Muscle layer of colon (tissue), 2 donors: ENCODE measurements around the gene TMEM40.
"Not testable (repeated sequence)": the region's sequence is repeated elsewhere in the genome, so short reads cannot be mapped to it uniquely, and the experiment has no call there.

Source experiments
- H3K27ac ChIP-seq: one replicate; pipeline ENCODE4 v1.7.0; 2013; ENCODE audit warnings: low read depth, mild to moderate bottlenecking, low read length, moderate library complexity
- H3K27me3 ChIP-seq, 2 donors: one replicate each; pipeline ENCODE4 v1.7.0; 2013; ENCODE audit warnings: low read length in 2 of 2, mild to moderate bottlenecking in 2 of 2; ENCODE audit not compliant: insufficient read depth in 2 of 2, control insufficient read depth in 1 of 2
- H3K36me3 ChIP-seq: one replicate; pipeline ENCODE4 v1.7.0; 2013; ENCODE audit warnings: mild to moderate bottlenecking, low read length; ENCODE audit not compliant: insufficient read depth
- H3K4me1 ChIP-seq: one replicate; pipeline ENCODE4 v1.7.0; 2013; ENCODE audit warnings: mild to moderate bottlenecking, low read length; ENCODE audit not compliant: insufficient read depth
- H3K4me3 ChIP-seq, 2 donors: one replicate each; pipeline ENCODE4 v1.7.0; 2013; ENCODE audit warnings: low read length in 2 of 2, low read depth in 1 of 2, mild to moderate bottlenecking in 1 of 2, moderate library complexity in 1 of 2
- H3K9ac ChIP-seq: one replicate; pipeline ENCODE4 v1.7.0; 2013; ENCODE audit warnings: low read length
- H3K9me3 ChIP-seq: one replicate; pipeline ENCODE4 v1.7.0; 2013; ENCODE audit warnings: mild to moderate bottlenecking, low read length
- donor health status: abdominal sarcoma.
- donor health status: Adenocarcinoma of cecum.

Gene TMEM40

DNA sequence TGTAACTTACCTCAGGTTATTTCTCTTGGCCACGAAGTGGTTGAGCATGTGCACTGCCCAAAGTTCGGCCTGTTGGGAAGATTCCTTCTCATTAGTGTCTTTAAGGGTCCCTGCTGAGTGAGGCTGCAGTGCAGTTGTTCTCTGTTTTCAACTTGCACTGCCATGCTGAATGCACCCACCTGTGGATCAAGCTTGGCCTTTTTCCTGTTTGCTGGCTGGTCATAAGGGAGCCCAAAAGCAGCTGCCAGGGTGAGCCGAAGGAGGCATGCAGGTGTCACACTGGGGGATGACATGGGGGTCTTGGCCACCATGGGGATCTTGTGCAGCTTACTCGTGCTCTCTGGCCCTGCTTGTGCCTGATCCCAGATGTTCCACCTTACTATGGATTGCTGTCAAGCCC is 49.0 kb downstream of the TMEM40 start:
- Histone ChIP-seq H3K9me3 (no peaks in the 10 kb centered on the region), H3K27me3 (no peaks in the 10 kb centered on the region), H3K36me3 (no peaks in the 10 kb centered on the region), H3K4me1 (peaks cover 4% of the 10 kb centered on the region), H3K4me3 (no peak overlapping the region), H3K27ac (no peak overlapping the region), H3K9ac (no peak overlapping the region)

DNA sequence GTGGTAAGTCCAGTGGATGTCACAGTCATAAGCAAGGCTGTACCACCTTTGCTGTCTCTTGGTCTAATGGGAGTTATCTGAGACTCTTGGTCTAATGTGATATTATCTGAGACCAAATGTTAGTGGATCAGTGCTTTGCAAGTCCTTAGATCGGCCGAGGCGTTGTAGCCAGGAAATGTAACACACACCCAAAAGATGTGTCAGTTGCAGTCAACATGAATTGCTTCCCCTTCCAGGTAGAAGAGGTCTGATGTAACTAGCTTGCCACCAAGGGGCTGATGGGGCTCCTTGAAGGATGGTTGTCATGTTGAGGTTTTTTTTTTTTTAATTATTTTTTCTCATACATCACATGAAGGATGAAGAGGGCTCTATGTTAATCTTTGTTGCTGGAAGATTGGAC is 49.7 kb downstream of the TMEM40 start:
- Histone ChIP-seq H3K27me3 (no peaks in the 10 kb centered on the region), H3K36me3 (no peaks in the 10 kb centered on the region), H3K9me3 (no peaks in the 10 kb centered on the region), H3K4me1 (peaks cover 4% of the 10 kb centered on the region), H3K4me3 (no peak overlapping the region), H3K9ac (no peak overlapping the region), H3K27ac (no peak overlapping the region)

DNA sequence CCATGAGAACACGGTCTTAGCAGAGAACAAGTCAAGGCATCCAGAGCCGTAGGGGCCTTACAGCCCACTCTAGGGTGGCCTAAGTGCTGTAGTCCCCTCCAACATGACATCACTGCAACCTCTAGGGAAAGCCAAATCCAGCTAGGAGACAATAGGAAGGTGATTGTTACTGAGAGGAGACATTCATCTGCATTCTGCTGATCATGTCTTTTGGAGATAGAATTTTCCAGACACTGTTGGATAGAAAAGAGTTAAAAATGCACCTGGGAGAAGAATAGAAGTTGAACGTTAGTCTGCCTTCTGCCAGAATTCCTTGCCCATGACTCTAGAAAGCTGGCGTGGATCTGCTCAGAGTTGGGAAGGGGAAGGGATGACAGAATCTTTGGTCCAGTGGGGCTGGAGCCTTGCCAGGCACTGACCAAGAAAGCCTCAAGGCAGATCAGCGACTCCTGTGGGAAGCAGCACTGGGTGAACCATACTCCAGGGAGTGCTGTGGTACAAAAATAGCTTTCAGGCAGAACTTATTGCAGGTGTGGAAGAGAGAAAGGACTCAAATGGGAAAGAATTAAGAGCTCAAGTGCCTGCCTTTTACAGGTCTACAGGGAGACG is 50.4 kb downstream of the TMEM40 start:
- H3K4me3 ChIP-seq, result no peak overlapping the region
- H3K9ac ChIP-seq, result no peak overlapping the region
- no peaks in the 10 kb centered on the region for H3K9me3 ChIP-seq
- no peaks in the 10 kb centered on the region for H3K27me3 ChIP-seq
- peaks cover 4% of the 10 kb centered on the region for H3K4me1 ChIP-seq
- H3K36me3 ChIP-seq, result no peaks in the 10 kb centered on the region
- no peak overlapping the region for H3K27ac ChIP-seq

DNA sequence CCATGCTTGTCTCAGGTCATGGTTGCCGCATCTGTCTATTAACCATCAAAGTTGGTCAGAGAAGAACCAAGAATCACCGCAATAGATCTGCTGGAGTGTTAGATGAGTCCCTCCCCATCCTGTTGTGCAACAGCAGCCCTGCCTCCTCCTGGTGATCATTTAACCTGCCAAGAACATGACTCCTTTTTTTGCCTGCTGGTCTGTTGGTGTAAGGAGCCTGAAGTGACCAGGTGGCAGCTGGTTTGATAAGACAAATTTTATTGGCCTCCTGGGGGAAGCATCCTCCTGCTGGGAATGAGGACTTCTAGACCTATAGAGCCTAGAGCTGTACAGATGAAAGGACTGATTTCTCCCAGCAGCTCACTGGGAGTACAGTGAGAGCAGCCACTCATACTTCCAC is 51.6 kb downstream of the TMEM40 start:
- H3K27ac ChIP-seq, result no peak overlapping the region
- H3K4me3 ChIP-seq, result no peak overlapping the region
- no peaks in the 10 kb centered on the region for H3K27me3 ChIP-seq
- H3K36me3 ChIP-seq, result no peaks in the 10 kb centered on the region
- peaks cover 4% of the 10 kb centered on the region for H3K4me1 ChIP-seq
- no peak overlapping the region for H3K9ac ChIP-seq
- no peaks in the 10 kb centered on the region for H3K9me3 ChIP-seq

DNA sequence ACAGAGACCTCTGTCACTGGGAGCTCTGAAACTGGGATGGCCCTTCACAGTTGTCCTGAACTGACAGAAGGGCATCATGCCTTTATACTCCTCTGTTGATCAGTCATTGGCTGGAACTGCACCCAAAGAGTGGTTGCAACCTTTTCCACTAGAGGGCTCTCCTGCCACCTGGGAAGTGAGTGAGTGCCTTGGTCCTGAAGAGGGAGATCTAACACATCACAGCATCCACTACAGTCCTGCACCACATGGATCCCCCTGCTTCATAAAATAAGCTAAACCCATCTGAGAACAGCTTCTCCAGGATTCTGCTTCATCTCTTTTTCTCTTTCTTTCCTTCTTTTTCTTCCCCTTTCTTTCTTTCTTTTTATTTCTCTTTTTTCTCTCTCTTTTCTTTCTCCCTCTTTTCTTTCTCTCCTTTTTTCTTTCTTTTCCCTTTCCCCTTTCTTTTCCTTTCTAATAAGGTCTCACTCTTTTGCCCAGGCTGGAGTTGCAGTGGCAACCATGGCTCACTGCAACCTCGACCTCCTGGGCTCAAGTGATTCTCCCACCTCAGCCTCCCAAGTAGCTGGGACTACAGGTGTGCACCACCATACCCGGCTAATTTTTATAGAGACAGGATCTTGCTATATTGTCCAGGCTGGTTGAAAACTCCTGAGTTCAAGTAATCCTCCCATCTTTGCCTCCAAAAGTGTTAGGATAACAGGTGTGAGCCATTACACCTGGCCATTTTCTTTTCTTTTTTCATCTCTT is 52.4 kb downstream of the TMEM40 start:
- H3K27ac ChIP-seq, result no peak overlapping the region
- no peaks in the 10 kb centered on the region for H3K27me3 ChIP-seq
- H3K9me3 ChIP-seq, result no peaks in the 10 kb centered on the region
- H3K9ac ChIP-seq, result no peak overlapping the region
- peaks cover 4% of the 10 kb centered on the region for H3K4me1 ChIP-seq
- no peak overlapping the region for H3K4me3 ChIP-seq
- H3K36me3 ChIP-seq, result no peaks in the 10 kb centered on the region

DNA sequence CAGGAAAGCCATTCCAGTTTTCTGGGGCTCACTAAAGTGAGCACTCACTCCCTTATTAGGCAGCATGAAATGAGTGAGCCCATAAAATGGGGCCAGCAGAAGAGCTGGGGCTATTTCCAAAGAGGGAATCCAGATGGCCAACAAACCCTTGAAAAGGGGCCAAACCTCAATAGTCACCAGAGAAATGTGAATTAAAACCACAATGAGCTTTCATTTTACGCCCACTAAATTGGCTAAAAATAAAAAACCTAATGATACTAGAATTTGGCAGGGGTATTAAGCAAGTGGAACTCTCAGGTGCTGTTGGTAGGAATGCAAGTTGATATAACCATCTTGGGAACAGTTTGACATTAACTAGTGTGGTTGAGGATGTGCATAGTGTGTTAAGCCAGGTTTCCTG is 53.1 kb downstream of the TMEM40 start:
- H3K4me1 ChIP-seq, result peaks cover 4% of the 10 kb centered on the region
- H3K9me3 ChIP-seq, result no peaks in the 10 kb centered on the region
- no peaks in the 10 kb centered on the region for H3K36me3 ChIP-seq
- no peak overlapping the region for H3K27ac ChIP-seq
- no peak overlapping the region for H3K9ac ChIP-seq
- H3K4me3 ChIP-seq, result no peak overlapping the region
- H3K27me3 ChIP-seq, result no peaks in the 10 kb centered on the region

DNA sequence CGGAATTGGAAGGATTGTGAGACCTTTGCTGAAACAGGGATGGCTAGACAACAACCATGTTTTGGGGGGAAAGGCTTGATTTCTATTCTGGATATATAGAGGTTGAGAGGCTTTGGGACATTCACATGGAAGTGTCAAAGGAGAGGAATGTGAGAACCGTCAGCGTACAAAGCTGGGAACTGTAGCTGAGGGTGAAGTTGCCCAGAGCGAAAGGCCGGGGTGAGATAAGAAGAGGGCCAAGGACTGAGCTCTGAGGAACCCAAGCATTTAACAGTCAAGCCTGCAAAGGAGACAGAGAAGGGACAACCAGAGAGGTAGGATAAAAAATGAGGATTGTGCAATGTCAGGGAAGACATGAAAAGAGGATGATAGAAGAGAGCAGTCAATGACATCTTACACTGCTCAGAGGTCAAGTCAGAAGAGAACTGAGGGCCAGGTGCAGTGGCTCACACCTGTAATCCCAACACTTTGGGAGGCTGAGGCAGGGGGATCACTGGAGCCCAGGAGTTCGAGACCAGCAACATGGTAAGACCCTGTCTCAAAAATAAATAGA is 53.6 kb downstream of the TMEM40 start:
- Histone ChIP-seq H3K4me1 (peaks cover 4% of the 10 kb centered on the region), H3K9me3 (no peaks in the 10 kb centered on the region), H3K27ac (no peak overlapping the region), H3K36me3 (no peaks in the 10 kb centered on the region), H3K27me3 (no peaks in the 10 kb centered on the region), H3K9ac (no peak overlapping the region), H3K4me3 (no peak overlapping the region)

DNA sequence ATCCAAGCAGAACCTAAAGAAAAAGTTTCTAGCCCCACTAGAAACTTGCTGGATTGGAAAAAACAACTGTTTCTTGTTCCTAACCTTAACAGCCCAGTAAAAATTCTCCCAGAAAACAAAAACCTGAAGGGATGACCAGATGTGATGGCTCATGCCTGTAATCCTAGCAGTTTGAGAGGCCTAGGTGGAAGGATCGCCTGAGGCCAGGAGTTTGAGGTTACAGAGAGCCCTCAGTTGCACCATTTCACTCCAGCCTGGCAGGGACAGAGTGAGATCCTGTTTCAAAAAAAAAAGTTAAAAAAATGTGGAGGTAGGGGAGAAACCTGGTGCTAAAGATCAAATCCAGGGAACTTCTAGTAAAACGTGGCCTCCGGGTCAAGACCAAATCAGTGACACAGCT is 56.6 kb downstream of the TMEM40 start:
- no peak overlapping the region for H3K4me3 ChIP-seq
- H3K9me3 ChIP-seq, result no peaks in the 10 kb centered on the region
- no peaks in the 10 kb centered on the region for H3K36me3 ChIP-seq
- no peak overlapping the region for H3K9ac ChIP-seq
- H3K4me1 ChIP-seq, result peaks cover 4% of the 10 kb centered on the region
- no peaks in the 10 kb centered on the region for H3K27me3 ChIP-seq
- H3K27ac ChIP-seq, result no peak overlapping the region

DNA sequence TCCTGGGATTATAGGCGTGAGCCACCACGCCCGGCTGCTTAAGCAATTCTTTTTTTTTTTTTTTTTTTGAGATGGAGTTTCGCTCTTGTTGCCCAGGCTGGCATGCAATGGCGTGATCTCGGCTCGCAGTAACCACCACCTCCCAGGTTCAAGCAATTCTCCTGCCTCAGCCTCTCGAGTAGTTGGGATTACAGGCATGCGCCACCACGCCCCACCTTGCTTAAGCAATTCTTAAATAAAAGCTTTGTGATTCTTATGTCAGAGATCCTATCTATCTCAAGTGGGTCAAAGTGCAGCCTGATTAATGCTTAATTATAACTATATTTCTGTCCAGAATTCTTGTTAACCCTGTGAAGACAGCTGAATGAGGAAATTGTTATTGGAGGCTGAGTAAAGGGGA is 57.5 kb downstream of the TMEM40 start:
- H3K9ac ChIP-seq, H3K4me1 ChIP-seq, H3K27me3 ChIP-seq, H3K36me3 ChIP-seq, H3K4me3 ChIP-seq, H3K9me3 ChIP-seq, H3K27ac ChIP-seq: not testable (repeated sequence)

DNA sequence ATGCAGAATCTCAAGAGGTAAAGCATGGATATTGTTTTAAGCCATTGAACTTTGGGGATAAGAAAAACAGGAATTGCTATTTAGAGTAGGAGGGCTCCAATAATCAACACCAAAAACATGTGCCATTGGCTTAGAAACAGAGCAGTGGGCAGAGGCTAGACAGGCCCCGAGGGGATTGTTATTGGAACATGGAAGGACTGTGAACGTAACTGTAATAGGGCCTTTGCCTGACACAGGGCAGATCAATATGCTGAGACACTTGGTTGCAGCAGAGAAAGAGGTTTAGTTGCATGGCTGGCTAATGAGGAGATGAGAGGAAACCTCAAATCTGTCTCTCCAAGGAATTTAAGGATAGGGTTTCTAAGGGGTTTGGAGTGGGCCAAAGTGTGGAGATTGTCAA is 58.3 kb downstream of the TMEM40 start:
- Histone ChIP-seq H3K4me3 (no peak overlapping the region), H3K9me3 (no peaks in the 10 kb centered on the region), H3K9ac (no peak overlapping the region), H3K27ac (no peak overlapping the region), H3K4me1 (no peaks in the 10 kb centered on the region), H3K27me3 (no peaks in the 10 kb centered on the region), H3K36me3 (no peaks in the 10 kb centered on the region)

DNA sequence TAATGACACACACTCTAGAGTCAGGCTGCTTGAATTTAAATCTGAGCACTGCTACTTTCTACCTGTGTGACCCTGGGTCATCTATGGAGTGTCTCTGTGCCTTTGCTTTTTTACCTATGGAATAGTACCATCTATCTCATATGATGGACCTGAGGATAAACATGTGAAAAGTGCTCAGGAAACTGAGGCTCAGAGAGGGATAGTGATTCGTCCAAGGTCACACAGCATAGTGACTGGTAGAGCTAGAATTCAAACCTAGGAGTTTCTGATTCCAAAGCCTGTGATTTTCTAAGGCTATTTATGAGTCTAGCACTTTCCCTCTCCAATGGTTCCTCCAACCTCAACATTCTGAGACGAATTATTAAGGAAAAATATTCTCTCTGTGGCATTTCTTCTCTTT is 63.1 kb downstream of the TMEM40 start:
- Histone ChIP-seq H3K27me3 (no peaks in the 10 kb centered on the region), H3K4me1 (no peaks in the 10 kb centered on the region)

DNA sequence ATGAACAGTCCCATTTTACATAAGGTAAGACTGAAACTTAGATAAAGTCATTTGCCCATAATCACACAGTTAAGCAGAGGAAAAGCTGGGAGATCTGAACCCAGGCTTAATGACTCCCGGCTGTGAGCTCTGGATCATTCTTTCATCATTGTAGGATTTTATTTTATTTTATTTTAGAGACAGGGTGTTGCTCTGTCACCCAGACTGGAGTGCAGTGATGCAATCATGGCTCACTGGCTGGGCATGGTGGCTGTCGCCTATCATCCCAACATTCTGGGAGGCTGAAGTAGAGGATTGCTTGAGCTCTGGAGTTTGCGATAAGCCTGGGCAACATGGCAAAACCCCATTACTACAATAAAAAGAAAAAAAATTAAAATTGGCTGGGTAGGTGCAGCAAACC is 63.9 kb downstream of the TMEM40 start:
- no peaks in the 10 kb centered on the region for H3K9me3 ChIP-seq
- H3K9ac ChIP-seq, result no peak overlapping the region
- H3K4me1 ChIP-seq, result no peaks in the 10 kb centered on the region
- H3K36me3 ChIP-seq, result no peaks in the 10 kb centered on the region
- H3K27me3 ChIP-seq, result no peaks in the 10 kb centered on the region
- no peak overlapping the region for H3K27ac ChIP-seq
- no peak overlapping the region for H3K4me3 ChIP-seq

More for the DNA sequence above, 63.1 kb downstream of the TMEM40 start:
- no peak overlapping the region for H3K27ac ChIP-seq
- no peaks in the 10 kb centered on the region for H3K36me3 ChIP-seq
- no peaks in the 10 kb centered on the region for H3K9me3 ChIP-seq
- H3K4me3 ChIP-seq, result no peak overlapping the region
- no peak overlapping the region for H3K9ac ChIP-seq
